NOMO-1 treated with DMSO at 0.1 percent for 48 hours (cell line): ENCODE measurements around the gene LHX4.

ENCODE experiments used
- DNase-seq: peaks from one replicate; lab custom pipeline; 2025; ENCODE audit not compliant: unreplicated experiment; lab: John Stamatoyannopoulos, UW

Gene LHX4

DNA sequence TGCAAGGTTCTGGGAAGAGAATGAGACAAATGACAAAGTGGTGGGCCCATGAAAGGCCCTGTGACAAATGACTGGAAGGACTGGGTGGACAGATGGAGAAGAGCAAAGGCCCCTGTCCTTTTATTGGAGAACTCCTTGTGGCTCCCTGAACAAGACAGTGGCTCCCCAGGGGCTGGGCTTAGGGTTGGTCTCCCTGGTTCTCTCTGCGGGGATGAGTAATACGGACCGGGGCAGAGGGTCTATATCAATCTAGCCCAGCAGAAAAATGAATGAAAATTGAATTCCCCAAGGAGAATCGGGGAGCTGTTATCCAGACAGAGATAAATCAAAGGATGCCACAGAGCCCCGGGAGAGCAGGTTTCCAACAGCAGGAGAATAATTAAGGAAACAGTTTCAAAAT is 5.2 kb upstream of the LHX4 start:
- no peak for DNase-seq

DNA sequence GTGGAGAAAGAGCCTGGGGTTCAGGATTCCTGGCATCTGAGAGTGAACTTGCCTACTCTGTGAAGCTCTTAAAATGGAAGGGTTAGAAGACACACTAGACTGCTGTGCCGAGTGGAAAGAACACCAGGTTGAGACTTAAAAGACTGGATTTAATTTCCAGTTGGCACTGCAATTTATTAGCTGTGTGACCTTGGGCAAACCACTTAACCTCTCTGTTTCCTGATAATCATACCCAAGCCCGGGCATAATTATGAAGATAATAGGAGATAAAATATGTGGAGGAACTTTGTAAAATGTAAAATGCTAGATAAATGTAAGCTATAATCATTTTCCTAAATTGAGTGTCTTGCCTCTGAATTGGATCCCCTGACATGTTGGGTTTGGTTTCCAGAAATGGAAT is 4.7 kb upstream of the LHX4 start:
- DNase-seq, result no peak

DNA sequence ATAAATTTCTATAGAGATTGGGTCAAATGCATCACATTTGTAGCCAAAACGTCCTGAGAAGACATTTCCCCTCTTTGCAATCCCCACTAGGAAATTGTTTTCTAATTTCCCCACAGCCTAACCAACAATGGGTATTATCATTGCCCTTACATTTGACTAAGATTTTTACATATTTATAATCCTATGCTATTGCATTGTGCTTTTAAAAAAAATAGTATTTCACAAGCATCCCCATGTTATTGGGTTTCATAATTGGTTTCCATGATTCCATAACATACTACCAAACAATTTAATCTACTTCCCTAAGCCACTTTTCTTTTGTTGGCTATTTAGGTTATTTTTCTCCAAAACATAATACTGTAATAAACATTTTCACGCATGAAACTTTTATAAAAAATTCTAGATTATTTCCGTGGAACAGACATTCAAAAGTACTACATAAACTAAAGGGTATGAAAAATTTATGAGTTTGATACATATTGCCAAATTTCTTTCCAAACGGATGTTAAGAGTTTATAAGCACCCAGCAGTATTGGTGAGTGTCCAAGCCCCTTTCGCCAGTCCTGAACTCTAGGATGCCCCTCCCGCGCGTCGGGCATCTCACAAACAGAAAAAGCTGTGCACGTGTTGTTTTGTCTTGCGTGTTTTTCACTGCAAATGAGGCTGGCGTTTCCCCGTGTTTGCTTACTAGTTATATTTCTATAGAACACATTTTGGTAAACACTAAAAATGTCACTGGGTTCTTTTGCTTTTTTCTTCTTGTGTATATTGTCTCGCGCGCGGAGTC is 2.0 kb upstream of the LHX4 start:
- peak; percentile 12 for DNase-seq

GRCh38 chr1:180228648-180229482 is 1.2 kb upstream of the LHX4 start:
- DNase-seq, result no peak

- DNase-seq, result no peak
These were observed 339 bp downstream of the LHX4 start for GRCh38 chr1:180230416-180230790.

DNA sequence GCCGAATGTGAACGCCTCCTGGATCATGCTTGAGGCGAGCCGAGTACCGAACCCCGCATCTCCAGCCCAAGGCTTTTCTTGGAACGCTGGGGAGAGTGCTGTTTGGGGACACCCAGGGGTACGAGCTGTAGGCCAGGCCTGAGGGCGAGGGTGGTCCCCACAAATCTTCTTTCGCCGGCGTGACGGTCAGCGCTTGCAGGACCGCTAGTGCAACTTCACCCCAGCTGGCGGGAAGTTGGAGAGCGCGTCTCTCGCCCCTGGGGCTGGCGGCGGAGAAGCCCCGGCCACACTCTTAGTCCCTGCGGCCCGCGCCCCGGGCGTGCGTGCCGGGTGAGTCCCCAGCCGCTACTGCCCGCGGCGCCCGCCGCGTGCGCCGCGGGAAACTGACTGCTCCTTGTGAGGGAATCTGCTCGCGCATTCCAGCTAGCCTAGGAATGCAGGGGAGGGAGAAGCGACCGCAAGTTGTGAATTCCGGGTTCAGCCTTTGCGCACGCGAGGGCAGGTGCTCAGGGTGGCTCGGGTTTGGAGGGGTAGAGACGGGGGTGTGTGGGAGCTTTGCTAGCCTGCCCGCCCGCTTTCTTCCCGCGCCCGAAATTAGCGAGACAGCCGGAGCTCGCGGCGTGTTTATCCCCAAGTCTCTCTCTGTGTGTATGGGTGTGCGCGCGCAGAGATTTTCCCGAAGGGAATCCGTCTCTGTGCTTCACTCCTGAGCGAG is 884 bp downstream of the LHX4 start:
- no peak for DNase-seq

GRCh38 chr1:180231506-180231921 is 1.4 kb downstream of the LHX4 start:
- DNase-seq, result peak; percentile 65

DNA sequence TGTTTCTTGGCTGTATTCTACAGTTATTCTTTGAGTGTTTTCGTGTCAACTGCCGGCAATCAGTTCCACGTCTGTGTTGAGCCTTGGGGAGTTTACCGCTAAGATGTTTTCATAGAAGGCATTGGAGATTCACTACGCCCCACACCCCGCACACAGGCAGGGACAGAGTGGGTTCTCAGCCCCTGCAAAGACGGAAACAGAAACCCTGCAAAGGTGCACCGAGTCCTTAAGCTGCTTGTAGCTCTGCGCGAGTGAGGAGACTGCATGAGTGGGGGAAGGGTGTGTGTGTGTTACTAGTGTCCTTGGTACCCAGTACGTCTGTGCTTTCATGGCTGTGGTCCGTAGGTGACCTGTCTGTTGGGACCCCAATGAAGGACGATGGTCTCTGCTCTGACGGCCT is 1.9 kb downstream of the LHX4 start:
- DNase-seq, result no peak

- DNase-seq, result no peak
These were observed 2.5 kb downstream of the LHX4 start for GRCh38 chr1:180232521-180233043.

DNA sequence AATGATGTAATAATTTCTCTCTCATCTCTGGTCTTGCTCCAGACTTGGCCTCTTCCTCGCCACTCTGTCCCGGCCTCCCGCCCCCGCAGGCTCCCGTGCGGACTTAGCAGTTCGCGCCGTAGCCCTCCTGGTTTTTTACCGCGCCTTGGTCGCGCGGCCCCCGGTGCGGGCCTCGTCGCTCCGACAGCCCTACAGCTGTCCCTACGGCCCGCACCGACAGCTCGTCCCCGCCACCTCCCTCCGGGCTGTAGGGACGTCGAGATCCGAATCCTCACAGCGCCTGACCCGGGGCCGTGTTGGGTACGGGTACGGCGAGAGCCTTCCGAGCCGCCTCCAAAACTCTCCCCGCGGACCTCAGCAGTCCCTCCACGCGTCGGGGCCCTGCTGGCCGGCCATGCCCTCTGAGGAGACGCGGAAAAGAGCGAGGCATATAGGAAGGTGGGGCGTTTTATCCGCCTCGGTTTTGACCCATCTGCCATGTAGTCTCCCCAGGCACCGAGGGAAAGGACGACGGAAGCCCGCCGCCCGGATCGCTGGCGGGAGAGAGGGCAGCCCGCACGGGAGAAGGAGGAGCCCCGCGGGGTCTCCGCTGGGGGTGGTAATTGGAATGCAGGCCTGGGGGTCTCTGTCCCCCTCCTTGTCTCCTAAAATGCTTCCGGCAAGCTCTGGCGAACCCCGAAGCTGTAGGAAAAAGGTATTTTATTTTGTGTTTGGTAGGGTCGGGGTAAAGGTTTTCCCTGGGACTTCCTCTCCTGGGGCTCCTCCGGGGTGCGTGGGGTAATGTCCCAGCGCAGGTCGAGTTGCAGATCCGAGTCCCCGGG is 3.3 kb downstream of the LHX4 start:
- no peak for DNase-seq

GRCh38 chr1:180234369-180235076 is 4.5 kb downstream of the LHX4 start:
- DNase-seq, result no peak

DNA sequence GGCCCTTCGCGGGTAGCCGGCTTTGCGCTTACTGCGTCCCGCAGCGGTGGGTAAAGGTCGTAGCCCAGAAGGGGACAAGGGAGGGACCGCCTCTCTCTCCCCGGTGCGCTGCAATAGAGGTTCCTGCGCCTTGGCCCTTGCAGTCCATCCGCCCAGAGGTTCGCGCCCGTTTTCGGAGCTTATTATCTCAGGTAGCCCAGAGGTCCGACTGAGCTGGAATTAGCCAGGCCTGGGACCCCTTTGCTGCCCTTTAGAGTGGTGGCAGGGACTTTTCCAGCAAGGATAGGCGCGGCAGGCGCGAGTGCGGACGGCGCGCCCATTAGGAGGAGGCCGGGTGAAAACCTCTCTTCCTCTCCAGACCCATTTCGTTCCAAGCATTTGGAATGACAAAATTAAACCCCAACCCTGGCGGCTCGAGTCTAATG is 5.0 kb downstream of the LHX4 start:
- no peak for DNase-seq

DNA sequence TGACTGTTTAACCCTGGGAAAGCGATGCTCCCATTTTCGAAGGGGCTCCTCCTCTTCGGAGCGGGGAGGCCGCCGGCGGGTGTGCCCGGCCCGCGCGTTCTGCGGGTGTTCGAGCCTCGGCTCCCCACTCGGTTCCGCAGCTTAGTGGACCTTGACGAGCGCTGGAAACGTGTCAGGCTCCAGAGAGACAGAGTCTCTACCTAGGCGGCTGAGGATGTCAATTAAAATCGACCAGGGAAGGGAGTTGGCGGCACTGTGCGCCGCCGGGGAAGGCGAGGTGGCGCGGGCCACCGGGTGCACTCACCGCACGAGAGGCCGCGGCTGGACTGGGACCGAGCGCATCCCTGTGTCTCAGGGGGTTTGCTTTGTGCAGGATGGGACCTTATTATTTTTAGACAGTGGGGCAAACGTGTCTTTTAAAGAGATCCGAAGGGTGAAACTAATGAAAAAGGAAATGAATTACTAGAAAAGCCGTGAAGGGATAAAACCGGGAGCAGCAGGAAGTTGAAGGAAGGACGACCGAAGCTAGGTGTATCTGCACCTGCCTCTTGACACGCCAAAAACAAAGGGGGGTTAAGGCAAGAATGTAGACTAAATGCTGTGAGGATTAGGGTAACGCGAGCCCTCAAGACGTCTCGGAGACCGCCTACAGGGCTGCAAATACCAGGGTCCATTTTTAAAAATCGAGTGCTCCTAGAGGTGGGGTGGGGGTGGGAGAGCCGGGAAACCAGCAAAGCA is 5.6 kb downstream of the LHX4 start:
- DNase-seq, result no peak

GRCh38 chr1:180236698-180237509 is 6.8 kb downstream of the LHX4 start:
- DNase-seq, result no peak

DNA sequence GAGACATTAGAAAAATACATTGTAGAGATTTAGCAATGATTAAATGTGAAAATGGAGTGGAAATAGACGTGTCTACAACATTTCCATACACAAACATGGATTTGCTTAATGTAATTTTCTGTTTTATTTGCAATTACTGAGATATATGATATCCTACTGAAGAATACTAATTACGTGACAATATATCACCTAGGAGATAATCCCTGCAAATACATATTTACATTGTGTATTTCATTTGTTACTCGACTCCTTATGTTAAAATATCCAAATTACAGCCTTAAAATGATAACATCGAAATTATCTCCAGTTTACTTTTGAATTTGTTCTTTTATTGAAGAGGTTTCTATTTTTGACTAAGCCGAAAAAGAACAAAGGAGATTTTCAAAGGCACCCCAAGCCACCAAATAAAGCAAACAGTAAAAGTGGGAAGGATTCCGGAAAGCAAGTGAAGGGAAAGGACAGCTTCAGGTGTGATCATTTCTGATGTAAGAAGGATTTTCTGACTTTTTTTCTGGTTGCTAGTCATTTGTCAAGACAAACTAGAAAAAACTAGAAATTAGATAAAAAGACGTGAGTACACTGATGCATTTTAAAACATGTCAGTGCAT is 7.9 kb downstream of the LHX4 start:
- no peak for DNase-seq

GRCh38 chr1:180238675-180239074 is 8.6 kb downstream of the LHX4 start:
- DNase-seq, result no peak

DNA sequence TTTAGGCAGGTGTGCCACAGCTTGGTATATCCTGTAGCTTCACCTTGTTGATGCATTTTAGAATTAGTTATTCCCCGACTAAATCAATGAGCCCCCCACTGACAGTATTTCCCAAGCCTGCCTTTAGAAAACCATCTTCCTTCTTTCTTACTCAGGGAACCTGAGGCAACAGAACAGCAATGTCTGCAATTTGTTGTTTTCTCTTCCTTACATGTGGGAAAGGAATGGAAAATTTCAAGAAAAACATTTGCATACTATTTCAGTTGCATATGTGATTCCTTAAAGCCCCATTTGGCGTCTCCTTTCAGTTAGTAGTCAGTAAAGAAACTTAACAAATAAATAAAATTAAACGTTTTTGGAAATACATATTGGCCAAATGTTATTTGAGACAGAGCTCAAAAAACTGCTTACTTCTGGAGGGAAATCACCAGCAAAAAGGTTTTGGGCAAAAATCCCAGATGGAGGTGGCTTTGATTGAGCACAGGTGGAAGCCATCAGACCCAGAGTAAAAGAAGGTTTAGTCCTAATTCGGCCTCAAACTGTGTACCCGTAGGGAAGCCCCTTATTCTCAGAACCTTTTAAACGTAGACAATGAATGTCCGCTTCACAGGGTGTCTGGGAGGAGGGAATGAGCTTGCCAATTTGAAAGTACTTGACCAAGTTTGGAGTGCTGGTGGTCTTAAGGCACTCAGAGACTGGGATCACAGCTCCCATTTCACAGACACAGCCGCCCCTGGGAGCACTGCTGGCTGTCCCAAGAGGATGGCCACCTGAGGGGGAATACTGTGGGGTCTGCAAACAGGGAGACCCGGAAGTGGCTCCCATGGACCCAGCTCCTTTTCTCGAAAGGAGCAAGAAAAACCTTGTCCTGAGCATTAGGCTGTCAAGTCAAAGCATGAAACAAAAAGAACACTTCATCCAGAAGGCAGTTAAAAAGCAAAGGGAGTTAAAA is 9.4 kb downstream of the LHX4 start:
- DNase-seq, result no peak
